Epithelial cell of proximal tubule (primary cell): ENCODE measurements around the gene TBC1D23. TPM values are rescaled to one million over a fixed set of nuclear protein-coding genes. Genes with fewer than 3 reads are reported as not detected.

Experiments used
- DNase-seq: peaks from one replicate; pipeline ENCODE4 v3.0.0-alpha.2; 2011; ENCODE audit warnings: low read depth
- H3K4me3 ChIP-seq: 2 replicates; pipeline ENCODE4 v1.5.1; 2011; ENCODE audit warnings: low read depth, mild to moderate bottlenecking, low read length
- CTCF ChIP-seq: conservative IDR thresholded peaks from 2 replicates; pipeline ENCODE4 v1.5.1; 2012; ENCODE audit warnings: low read depth, mild to moderate bottlenecking, low read length
- total RNA-seq: library from RNA; depleted of rRNA; stranded (reverse); fragments of >200 nt; gene quantifications from 2 replicates; pipeline ENCODE4 v1.2.3, GENCODE V29; 2015

TBC1D23 gene
- total RNA-seq = 22.1 and 24.3 TPM in 2 replicates

GRCh38 chr3:100260685-100261484 is at the start of gene TBC1D23:
Gene TBC1D23 (plus strand): TSS chr3:100260992. CDS start chr3:100261019, 27 bp downstream.
- DNase-seq = peak; percentile 97
- no peak for TF ChIP-seq CTCF
- H3K4me3 ChIP-seq = peak within 1 kb of the TSS; percentile 97

- no peak for DNase-seq
- H3K4me3 ChIP-seq = no peak overlapping the region
- TF ChIP-seq CTCF = no peak
Measured at GRCh38 chr3:100213891-100214573, 46.8 kb upstream of the TBC1D23 start.

GRCh38 chr3:100214574-100214964 is 46.2 kb upstream of the TBC1D23 start:
- TF ChIP-seq CTCF = no peak
- no peak for DNase-seq
- H3K4me3 ChIP-seq = no peak overlapping the region

- no peak for DNase-seq
- TF ChIP-seq CTCF = no peak
- H3K4me3 ChIP-seq = no peak overlapping the region
Measured at GRCh38 chr3:100216713-100217112, 44.1 kb upstream of the TBC1D23 start.

- no peak for TF ChIP-seq CTCF
- no peak overlapping the region for H3K4me3 ChIP-seq
- DNase-seq = no peak
Measured at GRCh38 chr3:100221159-100221558, 39.6 kb upstream of the TBC1D23 start.

- no peak for DNase-seq
- TF ChIP-seq CTCF = no peak
- no peak overlapping the region for H3K4me3 ChIP-seq
Measured at GRCh38 chr3:100225193-100225592, 35.6 kb upstream of the TBC1D23 start.

GRCh38 chr3:100225883-100226282 is 34.9 kb upstream of the TBC1D23 start:
- H3K4me3 ChIP-seq = no peak overlapping the region
- no peak for DNase-seq
- no peak for TF ChIP-seq CTCF
